ENCODE results near the gene TPM2.

GRCh38 chr9:35718721-35719511 lies 29.2 kb upstream of the TPM2 start:
- no peak for TF ChIP-seq EP300 (IDR thresholded peaks at IDR 0.05)
- TF ChIP-seq POLR2A (IDR thresholded peaks at IDR 0.05), result no peak
- no peak for TF ChIP-seq POLR2AphosphoS5 (IDR thresholded peaks at IDR 0.05)
- TF ChIP-seq CTCF (IDR thresholded peaks at IDR 0.05), result no peak

Data from stomach (tissue), 4 donors.